GM11168 (cell line): ENCODE measurements around the gene NR5A2.
"Not testable (repeated sequence)": the region's sequence is repeated elsewhere in the genome, so short reads cannot be mapped to it uniquely, and the experiment has no call there.

Source experiments
- in situ Hi-C: fragments of 300-500 bp; cut with MboI; formaldehyde crosslinking; loops from one replicate; pipeline ENCODE4 v1.12.0; 2022; ENCODE audit warnings: low sequenced_read_pairs; ENCODE audit not compliant: unreplicated experiment

NR5A2 gene

GRCh38 chr1:200182701-200183100 is 155.2 kb downstream of the NR5A2 start:
- in situ Hi-C loops = no loop called here

- in situ Hi-C loops = no loop called here
Measured at GRCh38 chr1:200183637-200184036, 156.1 kb downstream of the NR5A2 start.

- in situ Hi-C loops = no loop called here
Measured at GRCh38 chr1:200184196-200184595, 156.7 kb downstream of the NR5A2 start.

- in situ Hi-C loops = not testable (repeated sequence)
Measured at GRCh38 chr1:200185191-200185590, 157.7 kb downstream of the NR5A2 start.

- in situ Hi-C loops = not testable (repeated sequence)
Measured at GRCh38 chr1:200187332-200187731, 159.8 kb downstream of the NR5A2 start.

- in situ Hi-C loops = no loop called here
Measured at GRCh38 chr1:200191993-200192392, 164.5 kb downstream of the NR5A2 start.

- in situ Hi-C loops = no loop called here
Measured at GRCh38 chr1:200194477-200194876, 167.0 kb downstream of the NR5A2 start.

- in situ Hi-C loops = no loop called here
Measured at GRCh38 chr1:200198236-200198635, 170.7 kb downstream of the NR5A2 start.

- in situ Hi-C loops = no loop called here
Measured at GRCh38 chr1:200205216-200205995, 177.9 kb downstream of the NR5A2 start.

- in situ Hi-C loops = no loop called here
Measured at GRCh38 chr1:200206340-200206739, 178.8 kb downstream of the NR5A2 start.

- in situ Hi-C loops = no loop called here
Measured at GRCh38 chr1:200206761-200207160, 179.3 kb downstream of the NR5A2 start.

- in situ Hi-C loops = no loop called here
Measured at GRCh38 chr1:200207711-200208126, 180.2 kb downstream of the NR5A2 start.

- in situ Hi-C loops = no loop called here
Measured at GRCh38 chr1:200211157-200211556, 183.6 kb downstream of the NR5A2 start.

GRCh38 chr1:200213392-200213791 is 185.9 kb downstream of the NR5A2 start:
- in situ Hi-C loops = no loop called here

- in situ Hi-C loops = no loop called here
Measured at GRCh38 chr1:200213921-200214320, 186.4 kb downstream of the NR5A2 start.

- in situ Hi-C loops = no loop called here
Measured at GRCh38 chr1:200215350-200215749, 187.8 kb downstream of the NR5A2 start.

- in situ Hi-C loops = no loop called here
Measured at GRCh38 chr1:200217703-200218102, 190.2 kb downstream of the NR5A2 start.

GRCh38 chr1:200221614-200222282 is 194.2 kb downstream of the NR5A2 start:
- in situ Hi-C loops = no loop called here

- in situ Hi-C loops = no loop called here
Measured at GRCh38 chr1:200223207-200223606, 195.7 kb downstream of the NR5A2 start.

GRCh38 chr1:200223613-200224012 is 196.1 kb downstream of the NR5A2 start:
- in situ Hi-C loops = no loop called here

- in situ Hi-C loops = no loop called here
Measured at GRCh38 chr1:200224315-200224714, 196.8 kb downstream of the NR5A2 start.
